ENCODE results near the gene TVP23C. TPM values are rescaled to one million over a fixed set of nuclear protein-coding genes. Genes with fewer than 3 reads are reported as not detected.
"Not testable (repeated sequence)": the region's sequence is repeated elsewhere in the genome, so short reads cannot be mapped to it uniquely, and the experiment has no call there.

TVP23C gene
- total RNA-seq, 1 experiment from 2014 or later, result 14.1 TPM

DNA sequence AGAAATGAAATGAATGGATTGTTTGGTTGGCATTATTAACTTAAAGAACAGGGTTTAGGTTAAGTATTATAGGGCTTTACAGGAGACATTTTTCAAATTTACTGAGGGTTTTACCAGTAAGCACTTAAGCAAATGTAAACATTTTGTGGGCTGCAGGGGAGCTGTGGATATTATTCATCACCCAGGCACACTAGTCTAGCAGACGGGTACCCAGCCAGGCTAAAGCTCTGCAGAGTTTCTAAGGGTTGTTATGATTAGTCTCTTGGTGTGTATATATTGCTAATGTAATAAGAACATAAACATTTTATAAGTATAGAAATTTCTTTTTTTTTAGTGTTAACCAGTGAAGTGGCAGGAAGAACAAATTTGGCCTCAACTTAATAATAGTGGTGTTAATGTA, 13.6 kb upstream of the TVP23C start:
- BruUV-seq (replicated peaks); H3K79me2 ChIP-seq (ENCODE audit: insufficient read depth, low read length); H3K9ac ChIP-seq (ENCODE audit: low read length); H3K27me3 ChIP-seq (ENCODE audit: insufficient read depth, low read length); RAD21 ChIA-PET (ENCODE audit: low non-redundant PET in 1 of 2, low total read pairs in 2 of 2, uncharacterized antibody in 2 of 2, unreplicated experiment in 2 of 2); ATAC-seq; intact Hi-C loops (cut with micrococcal nuclease); H3K4me1 ChIP-seq (ENCODE audit: control insufficient read depth in 1 of 2, insufficient read depth in 2 of 2, low read length in 2 of 2); DNase-seq (ENCODE audit: low read depth, low spot score); CTCF ChIA-PET; H3K9me2 ChIP-seq (ENCODE audit: insufficient read depth); H2AFZ ChIP-seq (ENCODE audit: low read depth, low read length, poor library complexity, severe bottlenecking); H3K4me2 ChIP-seq (ENCODE audit: low read length); POLR2A ChIA-PET; H3K4me3 ChIP-seq (replicated peaks in 1 of 2; ENCODE audit: low read depth in 1 of 2, low read length in 2 of 2); H4K20me1 ChIP-seq (ENCODE audit: insufficient read depth); H3K36me3 ChIP-seq (ENCODE audit: control insufficient read depth in 1 of 2, insufficient read depth in 2 of 2, low read length in 2 of 2); H3K27ac ChIP-seq (ENCODE audit: low read depth, low read length); H3K9me3 ChIP-seq (ENCODE audit: control insufficient read depth in 1 of 2, insufficient read depth in 1 of 2, low read depth in 1 of 2, low read length in 2 of 2): not testable (repeated sequence)

DNA sequence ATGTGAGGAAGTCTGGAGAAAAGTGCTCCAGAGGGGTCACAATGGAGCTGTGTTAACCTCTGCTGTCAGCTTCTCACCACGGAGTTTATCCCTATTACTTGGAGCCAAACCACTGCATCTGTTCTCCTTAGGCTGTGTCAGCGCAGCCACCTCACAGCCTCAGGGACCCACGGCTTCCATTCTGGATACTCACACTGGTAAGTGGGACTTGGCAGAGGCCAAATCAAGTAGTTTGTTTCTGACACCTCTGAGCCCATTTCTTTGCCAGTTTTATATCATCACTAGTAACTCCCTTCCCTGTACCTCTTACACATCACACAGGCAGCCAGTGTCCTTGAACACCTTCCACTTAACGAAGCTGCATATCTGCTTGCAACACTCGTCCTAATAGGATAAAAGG, 11.4 kb upstream of the TVP23C start:
- H3K9ac ChIP-seq (ENCODE audit: low read length); ATAC-seq; H3K4me1 ChIP-seq (ENCODE audit: control insufficient read depth in 1 of 2, insufficient read depth in 2 of 2, low read length in 2 of 2); H2AFZ ChIP-seq (ENCODE audit: low read depth, low read length, poor library complexity, severe bottlenecking); H3K36me3 ChIP-seq (ENCODE audit: control insufficient read depth in 1 of 2, insufficient read depth in 2 of 2, low read length in 2 of 2); H3K9me3 ChIP-seq (ENCODE audit: control insufficient read depth in 1 of 2, insufficient read depth in 1 of 2, low read depth in 1 of 2, low read length in 2 of 2); H3K79me2 ChIP-seq (ENCODE audit: insufficient read depth, low read length); RAD21 ChIA-PET (ENCODE audit: low non-redundant PET in 1 of 2, low total read pairs in 2 of 2, uncharacterized antibody in 2 of 2, unreplicated experiment in 2 of 2); BruUV-seq (replicated peaks); intact Hi-C loops (cut with micrococcal nuclease); POLR2A ChIA-PET; H3K27me3 ChIP-seq (ENCODE audit: insufficient read depth, low read length); DNase-seq (ENCODE audit: low read depth, low spot score); H3K4me2 ChIP-seq (ENCODE audit: low read length); H3K27ac ChIP-seq (ENCODE audit: low read depth, low read length); H3K9me2 ChIP-seq (ENCODE audit: insufficient read depth); CTCF ChIA-PET; H3K4me3 ChIP-seq (replicated peaks in 1 of 2; ENCODE audit: low read depth in 1 of 2, low read length in 2 of 2); H4K20me1 ChIP-seq (ENCODE audit: insufficient read depth): not testable (repeated sequence)

GRCh38 chr17:15573870-15574269, 10.6 kb upstream of the TVP23C start:
- intact Hi-C loops (cut with micrococcal nuclease); H3K9ac ChIP-seq (ENCODE audit: low read length); H3K9me2 ChIP-seq (ENCODE audit: insufficient read depth); H3K4me3 ChIP-seq (replicated peaks in 1 of 2; ENCODE audit: low read depth in 1 of 2, low read length in 2 of 2); DNase-seq (ENCODE audit: low read depth, low spot score); ATAC-seq; BruUV-seq (replicated peaks); H4K20me1 ChIP-seq (ENCODE audit: insufficient read depth); H3K4me2 ChIP-seq (ENCODE audit: low read length); H3K4me1 ChIP-seq (ENCODE audit: control insufficient read depth in 1 of 2, insufficient read depth in 2 of 2, low read length in 2 of 2); H3K79me2 ChIP-seq (ENCODE audit: insufficient read depth, low read length); H3K27me3 ChIP-seq (ENCODE audit: insufficient read depth, low read length); CTCF ChIA-PET; H3K27ac ChIP-seq (ENCODE audit: low read depth, low read length); RAD21 ChIA-PET (ENCODE audit: low non-redundant PET in 1 of 2, low total read pairs in 2 of 2, uncharacterized antibody in 2 of 2, unreplicated experiment in 2 of 2); H3K36me3 ChIP-seq (ENCODE audit: control insufficient read depth in 1 of 2, insufficient read depth in 2 of 2, low read length in 2 of 2); POLR2A ChIA-PET; H3K9me3 ChIP-seq (ENCODE audit: control insufficient read depth in 1 of 2, insufficient read depth in 1 of 2, low read depth in 1 of 2, low read length in 2 of 2); H2AFZ ChIP-seq (ENCODE audit: low read depth, low read length, poor library complexity, severe bottlenecking): not testable (repeated sequence)

DNA sequence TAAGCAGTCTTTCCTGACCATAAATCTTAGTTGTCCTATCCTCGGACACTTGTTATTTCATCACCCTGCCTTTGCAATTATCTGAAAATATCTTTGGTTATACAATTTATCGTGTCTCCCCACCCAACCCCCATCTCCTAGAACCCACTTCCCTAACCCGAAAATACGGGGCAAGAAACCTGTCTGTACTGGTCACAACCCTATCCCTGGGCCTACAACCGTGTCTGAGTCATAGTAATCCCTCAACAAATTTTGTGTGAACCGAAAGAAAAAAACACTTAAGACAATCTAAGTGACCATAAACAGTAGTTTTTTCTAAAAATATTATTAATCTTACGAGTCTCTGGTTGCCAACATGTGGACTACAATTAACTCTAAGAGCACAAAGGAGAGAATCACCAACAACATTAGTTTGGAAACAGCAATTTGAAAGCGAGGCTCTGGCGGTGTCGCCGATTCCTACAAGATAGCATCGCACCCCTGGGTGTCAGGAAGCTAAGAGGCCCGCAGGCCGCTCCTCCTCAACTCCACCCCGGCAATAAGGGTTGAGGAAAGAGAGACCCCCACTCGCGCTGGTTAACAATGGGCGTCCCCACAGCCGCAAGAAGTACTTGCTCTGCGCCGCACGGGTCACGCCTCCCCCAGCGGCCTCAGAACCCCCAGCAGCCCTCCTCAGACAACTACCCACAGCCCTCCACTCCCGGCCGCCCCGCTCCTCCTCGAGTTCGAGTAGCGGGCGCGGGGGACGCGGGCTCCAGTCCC, 489 bp downstream of the TVP23C start:
- H3K9me3 ChIP-seq (ENCODE audit: control insufficient read depth in 1 of 2, insufficient read depth in 1 of 2, low read depth in 1 of 2, low read length in 2 of 2); H3K79me2 ChIP-seq (ENCODE audit: insufficient read depth, low read length); POLR2A ChIA-PET; RAD21 ChIA-PET (ENCODE audit: low non-redundant PET in 1 of 2, low total read pairs in 2 of 2, uncharacterized antibody in 2 of 2, unreplicated experiment in 2 of 2); BruUV-seq (replicated peaks); CTCF ChIA-PET; H3K36me3 ChIP-seq (ENCODE audit: control insufficient read depth in 1 of 2, insufficient read depth in 2 of 2, low read length in 2 of 2); intact Hi-C loops (cut with micrococcal nuclease); H3K9me2 ChIP-seq (ENCODE audit: insufficient read depth); H3K4me1 ChIP-seq (ENCODE audit: control insufficient read depth in 1 of 2, insufficient read depth in 2 of 2, low read length in 2 of 2); H4K20me1 ChIP-seq (ENCODE audit: insufficient read depth); H3K27me3 ChIP-seq (ENCODE audit: insufficient read depth, low read length); H2AFZ ChIP-seq (ENCODE audit: low read depth, low read length, poor library complexity, severe bottlenecking); DNase-seq (ENCODE audit: low read depth, low spot score): not testable (repeated sequence)
- peak overlapping the region; percentile 59; the same call in 1 of the 2 replicates for H3K27ac ChIP-seq (ENCODE audit: low read depth, low read length)
- H3K9ac ChIP-seq (ENCODE audit: low read length), result peak overlapping the region; percentile 65
- peak; percentile 71 for ATAC-seq
- H3K4me2 ChIP-seq (ENCODE audit: low read length), result peak overlapping the region; percentile 67
- peak overlapping the region; percentile 54 to 65 for H3K4me3 ChIP-seq (replicated peaks in 1 of 2; ENCODE audit: low read depth in 1 of 2, low read length in 2 of 2)

All from HCT116 (cell line).